GM06990 (cell line): ENCODE data around the gene SHLD1.

ENCODE experiments used
- DNase-seq: peaks from one replicate; pipeline ENCODE4 v3.0.0-alpha.2; 2011; ENCODE audit not compliant: insufficient read length; ENCODE audit errors: extremely low read depth
- H3K27me3 ChIP-seq: replicated peaks from 2 replicates; pipeline ENCODE4 v1.6.0; 2011; ENCODE audit warnings: low read length; ENCODE audit not compliant: control insufficient read depth, insufficient read depth
- H3K36me3 ChIP-seq: 2 replicates; pipeline ENCODE4 v1.5.1; 2011; ENCODE audit warnings: low read length; ENCODE audit not compliant: control insufficient read depth, insufficient read depth
- H3K4me3 ChIP-seq: replicated peaks from 2 replicates; pipeline ENCODE4 v1.5.1; 2011; ENCODE audit warnings: low read depth, mild to moderate bottlenecking, control low read depth, low read length
- TF ChIP-seq, protein P1 (sequence below): IDR thresholded peaks from 2 replicates; pipeline ENCODE4 v1.5.1; 2011; ENCODE audit warnings: low read length, control low read depth, mild to moderate bottlenecking, inconsistent platforms; ENCODE audit not compliant: insufficient read depth, poor library complexity, severe bottlenecking

Gene SHLD1

DNA sequence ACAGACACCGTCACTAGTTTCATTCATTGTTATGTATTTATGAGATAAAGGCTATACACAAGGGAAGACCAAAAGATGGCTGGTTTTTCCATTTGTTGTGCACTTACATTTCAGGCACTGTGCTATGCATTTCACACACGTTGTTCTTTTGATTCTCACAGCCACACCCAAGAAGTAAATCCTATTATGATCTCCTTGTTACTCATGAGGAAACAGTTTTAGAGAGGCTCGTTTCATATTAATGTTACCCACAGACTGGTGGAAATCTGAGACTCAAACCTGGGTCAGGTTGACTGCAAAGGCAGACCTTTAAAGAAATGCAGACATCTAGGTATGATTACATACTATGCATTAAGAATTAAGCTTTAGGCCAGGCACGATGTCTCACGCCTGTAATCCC, 34.9 kb downstream of the SHLD1 start:
- H3K36me3 ChIP-seq, result 0 out of 2 replicates have a peak, but pooled peaks cover 2% of the 10 kb centered on the region

DNA sequence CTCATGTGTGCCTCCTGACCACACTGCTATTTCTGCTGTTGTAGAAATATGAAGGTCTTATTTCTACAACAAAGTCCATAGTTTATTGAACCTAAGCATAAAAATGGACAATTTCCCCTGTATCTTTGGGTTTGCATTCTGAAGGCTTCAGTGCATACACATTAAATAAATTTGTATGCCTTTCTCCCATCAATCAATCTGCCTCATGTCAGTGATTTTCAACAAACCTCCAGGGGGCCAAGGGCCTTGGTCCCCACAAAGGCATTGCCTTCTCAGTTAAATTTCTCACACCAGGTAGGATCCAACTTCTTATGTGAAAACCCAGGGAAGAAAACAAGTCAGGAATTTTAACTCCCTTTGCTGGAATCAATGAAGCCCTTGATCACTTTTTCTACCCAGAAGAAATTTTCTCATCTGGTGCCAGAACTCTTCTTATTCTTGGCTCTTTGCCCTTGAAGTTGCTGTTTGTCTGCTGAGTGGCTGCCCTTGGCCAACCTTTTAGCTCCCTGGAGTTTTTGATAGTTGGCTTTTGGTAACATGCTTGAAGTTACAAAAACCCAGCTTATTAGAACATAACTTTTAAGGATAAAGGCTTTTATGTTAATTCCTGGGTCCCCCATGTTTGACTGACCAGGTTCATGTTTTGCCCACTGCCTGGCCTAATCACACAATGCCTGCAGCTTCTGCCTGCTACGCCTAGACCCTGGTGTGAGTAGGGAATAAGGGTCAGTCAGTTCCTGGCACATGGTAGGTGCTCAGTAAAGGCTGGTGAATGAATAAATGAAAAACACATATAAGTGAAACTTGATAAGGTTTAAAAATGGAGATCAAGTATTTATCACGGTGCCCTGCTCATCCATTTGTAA, 37.0 kb downstream of the SHLD1 start:
- TF ChIP-seq, protein P1, sequence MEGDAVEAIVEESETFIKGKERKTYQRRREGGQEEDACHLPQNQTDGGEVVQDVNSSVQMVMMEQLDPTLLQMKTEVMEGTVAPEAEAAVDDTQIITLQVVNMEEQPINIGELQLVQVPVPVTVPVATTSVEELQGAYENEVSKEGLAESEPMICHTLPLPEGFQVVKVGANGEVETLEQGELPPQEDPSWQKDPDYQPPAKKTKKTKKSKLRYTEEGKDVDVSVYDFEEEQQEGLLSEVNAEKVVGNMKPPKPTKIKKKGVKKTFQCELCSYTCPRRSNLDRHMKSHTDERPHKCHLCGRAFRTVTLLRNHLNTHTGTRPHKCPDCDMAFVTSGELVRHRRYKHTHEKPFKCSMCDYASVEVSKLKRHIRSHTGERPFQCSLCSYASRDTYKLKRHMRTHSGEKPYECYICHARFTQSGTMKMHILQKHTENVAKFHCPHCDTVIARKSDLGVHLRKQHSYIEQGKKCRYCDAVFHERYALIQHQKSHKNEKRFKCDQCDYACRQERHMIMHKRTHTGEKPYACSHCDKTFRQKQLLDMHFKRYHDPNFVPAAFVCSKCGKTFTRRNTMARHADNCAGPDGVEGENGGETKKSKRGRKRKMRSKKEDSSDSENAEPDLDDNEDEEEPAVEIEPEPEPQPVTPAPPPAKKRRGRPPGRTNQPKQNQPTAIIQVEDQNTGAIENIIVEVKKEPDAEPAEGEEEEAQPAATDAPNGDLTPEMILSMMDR, result no peak
- no peaks in the 10 kb centered on the region for H3K27me3 ChIP-seq
- H3K4me3 ChIP-seq, result no peak overlapping the region
- no peak for DNase-seq
- H3K36me3 ChIP-seq, result 0 out of 2 replicates have a peak, but pooled peaks cover 2% of the 10 kb centered on the region

More for the DNA sequence above, 34.9 kb downstream of the SHLD1 start:
- no peak for DNase-seq
- Histone ChIP-seq H3K4me3 (no peak overlapping the region), H3K27me3 (no peaks in the 10 kb centered on the region)
- TF ChIP-seq, protein P1, result no peak

DNA sequence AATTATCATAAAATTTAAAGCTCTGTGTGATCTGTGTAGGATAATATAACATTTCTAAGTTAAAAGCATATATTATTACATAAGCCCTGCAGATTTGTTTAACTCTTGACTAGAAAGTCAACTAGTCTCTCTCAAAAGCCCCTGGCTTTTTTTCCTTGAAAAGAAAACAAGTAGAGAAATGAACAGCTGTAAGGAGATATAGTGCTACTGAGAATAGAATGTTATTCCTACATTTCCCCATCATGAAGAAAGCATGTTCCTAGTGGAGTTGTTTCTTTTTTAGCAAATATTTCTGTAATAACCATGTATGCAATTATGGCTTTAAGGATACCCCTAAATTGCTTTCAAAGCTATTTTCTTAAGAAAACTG, 37.6 kb downstream of the SHLD1 start:
- Histone ChIP-seq H3K36me3 (0 out of 2 replicates have a peak, but pooled peaks cover 2% of the 10 kb centered on the region), H3K27me3 (no peaks in the 10 kb centered on the region), H3K4me3 (no peak overlapping the region)
- TF ChIP-seq, protein P1, result no peak
- no peak for DNase-seq

DNA sequence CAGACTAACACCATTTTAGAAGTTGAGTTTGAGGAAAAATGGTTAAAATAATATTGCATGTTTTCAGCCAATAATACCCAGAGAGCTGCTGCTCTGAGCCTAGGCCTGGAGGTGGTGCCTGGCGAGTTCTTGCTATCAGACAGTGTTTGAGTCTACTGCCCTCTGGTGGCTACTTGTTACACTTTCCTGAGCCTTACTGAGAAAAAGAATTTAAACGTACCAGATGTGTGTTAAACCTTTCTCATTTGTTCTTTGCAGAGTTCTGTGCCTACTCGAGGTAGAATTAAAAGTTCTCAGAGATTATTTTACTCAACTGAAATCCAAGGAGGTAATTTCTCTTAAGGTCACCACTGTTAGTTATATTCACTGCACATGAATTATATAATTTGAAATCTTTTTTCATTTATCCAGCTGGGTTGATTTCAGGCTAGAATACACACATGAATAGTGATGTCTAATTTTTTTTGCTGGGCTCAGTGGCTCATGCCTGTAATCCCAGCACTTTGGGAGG, 38.2 kb downstream of the SHLD1 start:
- Histone ChIP-seq H3K36me3 (0 out of 2 replicates have a peak, but pooled peaks cover 2% of the 10 kb centered on the region), H3K4me3 (no peak overlapping the region), H3K27me3 (no peaks in the 10 kb centered on the region)
- TF ChIP-seq, protein P1, result peak; percentile 77
- DNase-seq, result peak; percentile 43

DNA sequence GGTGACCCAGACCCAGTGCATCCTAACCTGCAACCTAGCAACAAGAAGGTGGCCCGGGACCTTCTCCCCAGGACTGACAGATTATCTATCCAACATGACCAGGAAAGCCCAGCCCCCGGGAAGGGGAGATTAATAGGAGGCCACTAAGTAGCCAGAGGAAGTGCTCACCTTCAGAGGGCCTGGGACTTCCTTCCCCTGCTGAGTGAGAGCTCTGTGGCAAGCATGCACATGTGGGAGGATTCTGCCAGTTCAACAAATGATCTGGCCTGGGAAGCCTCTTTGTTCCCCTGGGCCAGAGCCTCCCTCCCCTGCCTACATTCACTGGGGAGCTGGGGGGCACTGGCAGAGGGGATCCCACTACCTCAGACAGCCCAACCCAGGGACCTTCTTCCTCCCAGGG, 39.6 kb downstream of the SHLD1 start:
- TF ChIP-seq, protein P1, result no peak
- DNase-seq, result no peak
- Histone ChIP-seq H3K36me3 (0 out of 2 replicates have a peak, but pooled peaks cover 2% of the 10 kb centered on the region), H3K27me3 (no peaks in the 10 kb centered on the region), H3K4me3 (no peak overlapping the region)

DNA sequence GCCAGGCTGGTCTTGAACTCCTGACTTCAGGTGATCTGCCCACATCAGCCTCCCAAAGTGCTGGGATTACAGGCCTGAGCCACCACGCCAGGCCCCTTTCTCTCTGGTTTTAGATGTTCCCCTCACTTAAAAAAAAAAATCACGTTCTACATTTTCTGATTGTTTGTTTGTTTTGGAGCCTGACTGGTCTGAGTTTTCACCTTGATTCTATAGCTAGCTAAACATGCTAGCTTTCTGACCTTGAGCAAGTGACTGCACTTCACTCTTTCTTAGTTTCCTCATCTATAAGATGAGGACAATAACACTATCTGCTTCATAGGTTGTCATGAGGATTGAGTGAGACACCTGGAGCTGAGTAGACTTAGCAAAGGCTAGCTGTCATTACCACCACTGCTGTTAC, 43.7 kb downstream of the SHLD1 start:
- no peak for DNase-seq
- H3K36me3 ChIP-seq, result no peaks in the 10 kb centered on the region
- TF ChIP-seq, protein P1, result no peak
- no peaks in the 10 kb centered on the region for H3K27me3 ChIP-seq
- no peak overlapping the region for H3K4me3 ChIP-seq
